Activated CD4-positive, alpha-beta T cell treated with anti-CD3 and anti-CD28 coated beads, Interleukin-2, amount 50 U/mL, for 4 hours (primary cell): Measurements from ENCODE around the gene CUTC.

Experiments
- DNase-seq, 2 experiments: peaks; one replicate each; pipeline ENCODE4 v3.0.0-alpha.2; 2020

CUTC gene

GRCh38 chr10:99784727-99785441, 52.9 kb downstream of the CUTC start:
- DNase-seq: no peak

DNA sequence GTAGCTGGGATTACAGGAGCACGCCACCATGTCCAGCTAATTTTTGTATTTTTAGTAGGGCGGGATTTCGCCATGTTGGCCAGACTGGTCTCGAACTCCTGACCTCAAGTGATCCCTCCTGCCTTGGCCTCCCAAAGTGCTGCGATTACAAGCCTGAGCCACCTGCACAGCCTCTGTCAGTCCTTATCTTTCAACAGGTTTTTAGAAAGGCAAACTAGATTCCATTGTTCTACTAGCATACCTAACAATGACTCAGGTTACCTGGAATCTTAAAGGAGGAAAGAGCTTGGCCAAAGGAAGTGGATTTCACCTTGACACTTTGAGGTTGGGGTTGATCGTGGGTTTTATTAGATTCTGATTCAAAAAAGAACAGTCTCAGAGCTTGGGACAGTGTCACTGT, 53.6 kb downstream of the CUTC start:
- no peak for DNase-seq

GRCh38 chr10:99787311-99787710, 55.3 kb downstream of the CUTC start:
- DNase-seq: no peak

GRCh38 chr10:99787782-99788445, 55.9 kb downstream of the CUTC start:
- no peak for DNase-seq

- DNase-seq: no peak
Measured at GRCh38 chr10:99788598-99789256, 56.7 kb downstream of the CUTC start.

DNA sequence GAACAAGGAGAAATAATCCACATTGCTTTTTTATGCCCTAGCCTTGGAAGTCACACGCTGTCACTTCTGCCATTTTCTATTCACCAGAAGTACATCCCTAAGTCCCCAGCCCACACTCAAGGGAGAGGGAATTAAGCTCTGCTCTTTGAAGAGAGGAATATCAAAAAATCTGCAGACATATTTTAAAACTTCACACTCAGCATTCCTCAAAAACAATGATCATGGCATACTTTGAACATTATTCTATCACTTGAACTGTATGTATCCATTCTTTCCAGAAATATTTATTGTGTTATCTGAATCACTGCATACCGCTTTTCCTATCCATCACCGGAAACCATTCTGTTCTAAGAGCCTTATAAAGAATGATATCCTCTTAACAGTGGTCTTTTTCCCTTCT, 59.8 kb downstream of the CUTC start:
- DNase-seq: no peak

GRCh38 chr10:99793819-99794218, 61.8 kb downstream of the CUTC start:
- no peak for DNase-seq

GRCh38 chr10:99796928-99797327, 64.9 kb downstream of the CUTC start:
- DNase-seq: no peak

- no peak for DNase-seq
Measured at GRCh38 chr10:99798031-99798430, 66.0 kb downstream of the CUTC start.

DNA sequence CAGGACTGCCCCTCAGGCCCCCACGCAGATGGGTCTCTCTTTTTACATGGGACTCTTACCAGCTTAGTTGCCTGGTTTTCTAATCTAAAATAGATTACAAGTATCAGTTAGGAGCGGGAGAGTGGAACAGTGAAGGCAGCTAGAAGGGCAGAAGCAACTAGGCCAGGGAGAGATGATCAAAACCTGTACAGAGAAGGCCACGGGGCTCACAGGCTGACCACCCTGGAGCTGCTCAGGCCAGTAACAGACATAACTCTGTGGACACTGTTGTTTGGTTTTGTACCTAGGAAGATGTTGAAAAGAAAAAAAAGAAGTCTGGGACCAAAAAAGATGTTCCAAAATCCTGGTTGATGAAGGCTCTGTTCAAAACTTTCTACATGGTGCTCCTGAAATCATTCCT, 66.9 kb downstream of the CUTC start:
- no peak for DNase-seq

DNA sequence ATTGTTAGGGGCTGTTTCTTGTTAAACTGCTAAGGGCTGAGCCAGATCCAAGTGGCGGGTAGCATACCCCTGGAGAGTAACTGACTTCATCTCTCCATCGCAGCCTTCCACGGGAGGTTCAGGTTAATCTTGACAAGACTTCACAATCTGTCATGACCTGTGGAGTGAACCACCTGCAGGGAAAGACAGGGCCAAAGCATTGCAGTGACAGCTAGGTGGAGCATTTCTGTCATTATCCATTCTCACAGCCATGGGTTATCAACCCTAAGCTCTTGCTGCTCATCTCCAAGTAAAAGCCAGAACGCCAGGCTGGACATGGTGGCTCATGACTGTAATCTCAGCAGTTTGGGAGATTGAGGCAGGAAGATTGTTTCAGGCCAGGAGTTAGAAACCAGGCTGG, 67.6 kb downstream of the CUTC start:
- DNase-seq: no peak

GRCh38 chr10:99804471-99804870, 72.4 kb downstream of the CUTC start:
- no peak for DNase-seq

- no peak for DNase-seq
Measured at GRCh38 chr10:99805190-99805589, 73.2 kb downstream of the CUTC start.
